GM21515 (cell line): Measurements from ENCODE around the gene ATG7.
"Not testable (repeated sequence)": the region's sequence is repeated elsewhere in the genome, so short reads cannot be mapped to it uniquely, and the experiment has no call there.

Experiments
- ATAC-seq: cut with Tn5 transposase; IDR thresholded peaks from one replicate; pipeline ENCODE4 v1.9.1; 2021; ENCODE audit not compliant: unreplicated experiment

Gene ATG7

GRCh38 chr3:11498646-11499045 is 226.4 kb downstream of the ATG7 start:
- no peak for ATAC-seq

- no peak for ATAC-seq
These were observed 226.9 kb downstream of the ATG7 start for GRCh38 chr3:11499144-11499543.

- ATAC-seq = not testable (repeated sequence)
These were observed 230.2 kb downstream of the ATG7 start for GRCh38 chr3:11502413-11502812.

GRCh38 chr3:11507719-11508118 is 235.5 kb downstream of the ATG7 start:
- ATAC-seq = no peak

- no peak for ATAC-seq
These were observed 236.4 kb downstream of the ATG7 start for GRCh38 chr3:11508346-11509172.

- no peak for ATAC-seq
These were observed 237.2 kb downstream of the ATG7 start for GRCh38 chr3:11509173-11510000.

- no peak for ATAC-seq
These were observed 237.8 kb downstream of the ATG7 start for GRCh38 chr3:11510001-11510340.

GRCh38 chr3:11510356-11510755 is 238.2 kb downstream of the ATG7 start:
- ATAC-seq = no peak

- not testable (repeated sequence) for ATAC-seq
These were observed 239.4 kb downstream of the ATG7 start for GRCh38 chr3:11511606-11512005.

- ATAC-seq = not testable (repeated sequence)
These were observed 241.1 kb downstream of the ATG7 start for GRCh38 chr3:11513125-11513816.

- no peak for ATAC-seq
These were observed 241.6 kb downstream of the ATG7 start for GRCh38 chr3:11513817-11514135.

- no peak for ATAC-seq
These were observed 242.1 kb downstream of the ATG7 start for GRCh38 chr3:11514191-11514821.

GRCh38 chr3:11517601-11518000 is 245.4 kb downstream of the ATG7 start:
- no peak for ATAC-seq

- no peak for ATAC-seq
These were observed 249.0 kb downstream of the ATG7 start for GRCh38 chr3:11521167-11521566.

GRCh38 chr3:11522398-11522715 is 250.2 kb downstream of the ATG7 start:
- no peak for ATAC-seq

- ATAC-seq = no peak
These were observed 250.9 kb downstream of the ATG7 start for GRCh38 chr3:11522953-11523571.

- no peak for ATAC-seq
These were observed 251.4 kb downstream of the ATG7 start for GRCh38 chr3:11523572-11524101.

GRCh38 chr3:11526121-11526520 is 253.9 kb downstream of the ATG7 start:
- not testable (repeated sequence) for ATAC-seq

- ATAC-seq = no peak
These were observed 257.1 kb downstream of the ATG7 start for GRCh38 chr3:11529281-11529680.

- ATAC-seq = no peak
These were observed 258.0 kb downstream of the ATG7 start for GRCh38 chr3:11530153-11530721.
